ENCODE measurements around the gene RANBP2.

RANBP2 gene

GRCh38 chr2:108778857-108779256, 59.6 kb downstream of the RANBP2 start:
- no peak for DNase-seq (ENCODE audit: low read depth)

GRCh38 chr2:108786008-108786353, 66.7 kb downstream of the RANBP2 start:
- DNase-seq (ENCODE audit: low read depth) = peak; percentile 34

- DNase-seq (ENCODE audit: low read depth) = peak; percentile 81
Measured at GRCh38 chr2:108786354-108787215, 67.3 kb downstream of the RANBP2 start, which contains the start of gene CCDC138. Gene CCDC138, plus strand, starts transcription at chr2:108786771. Its CDS starts 52 bp downstream, at chr2:108786823.

- DNase-seq (ENCODE audit: low read depth) = no peak
Measured at GRCh38 chr2:108787216-108787541, 67.9 kb downstream of the RANBP2 start.

GRCh38 chr2:108803045-108803736, 83.9 kb downstream of the RANBP2 start:
- DNase-seq (ENCODE audit: low read depth) = no peak

- no peak for DNase-seq (ENCODE audit: low read depth)
Measured at GRCh38 chr2:108805032-108805431, 85.8 kb downstream of the RANBP2 start.

- no peak for DNase-seq (ENCODE audit: low read depth)
Measured at GRCh38 chr2:108805782-108806181, 86.5 kb downstream of the RANBP2 start.

GRCh38 chr2:108806371-108807113, 87.3 kb downstream of the RANBP2 start:
- no peak for DNase-seq (ENCODE audit: low read depth)

GRCh38 chr2:108809936-108810335, 90.7 kb downstream of the RANBP2 start:
- DNase-seq (ENCODE audit: low read depth) = no peak

GRCh38 chr2:108810993-108811957, 92.0 kb downstream of the RANBP2 start:
- DNase-seq (ENCODE audit: low read depth) = no peak

GRCh38 chr2:108813732-108814131, 94.5 kb downstream of the RANBP2 start:
- peak; percentile 44 for DNase-seq (ENCODE audit: low read depth)

- DNase-seq (ENCODE audit: low read depth) = peak; percentile 8
Measured at GRCh38 chr2:108820482-108820881, 101.2 kb downstream of the RANBP2 start.

GRCh38 chr2:108823286-108823685, 104.0 kb downstream of the RANBP2 start:
- DNase-seq (ENCODE audit: low read depth) = no peak

- no peak for DNase-seq (ENCODE audit: low read depth)
Measured at GRCh38 chr2:108824316-108825070, 105.2 kb downstream of the RANBP2 start.

- peak; percentile 84 for DNase-seq (ENCODE audit: low read depth)
Measured at GRCh38 chr2:108825254-108825653, 106.0 kb downstream of the RANBP2 start.

- DNase-seq (ENCODE audit: low read depth) = peak; percentile 15
Measured at GRCh38 chr2:108825736-108826135, 106.5 kb downstream of the RANBP2 start.

- DNase-seq (ENCODE audit: low read depth) = no peak
Measured at GRCh38 chr2:108829578-108830310, 110.5 kb downstream of the RANBP2 start.

- peak; percentile 40 for DNase-seq (ENCODE audit: low read depth)
Measured at GRCh38 chr2:108833219-108833618, 113.9 kb downstream of the RANBP2 start.

- DNase-seq (ENCODE audit: low read depth) = no peak
Measured at GRCh38 chr2:108834620-108835019, 115.3 kb downstream of the RANBP2 start.

- no peak for DNase-seq (ENCODE audit: low read depth)
Measured at GRCh38 chr2:108835040-108835439, 115.8 kb downstream of the RANBP2 start.

Data from amniotic epithelial cell (primary cell).